ENCODE measurements around the gene ABI3BP.

ABI3BP gene

GRCh38 chr3:100865442-100865841, 127.8 kb downstream of the ABI3BP start:
- no peaks in the 10 kb centered on the region for H3K36me3 ChIP-seq
- peaks cover 0 to 50% (median 23%) of the 10 kb centered on the region in 4 donors for H3K4me1 ChIP-seq
- intact Hi-C loops (cut with DNase I; ENCODE audit: low total_unique reads) = no loop called here
- no peaks in the 10 kb centered on the region for H3K27me3 ChIP-seq
- DNase-seq = no peak
- H3K4me3 ChIP-seq = no peak overlapping the region
- H3K27ac ChIP-seq = peak overlapping the region; percentile 37 to 55
- TF ChIP-seq CTCF (IDR thresholded peaks at IDR 0.05) = no peak
- H3K9me3 ChIP-seq = no peaks in the 10 kb centered on the region

- Histone ChIP-seq H3K27me3 (no peaks in the 10 kb centered on the region), H3K36me3 (no peaks in the 10 kb centered on the region), H3K4me1 (peaks cover 0 to 44% (median 17%) of the 10 kb centered on the region in 4 donors), H3K27ac (peak overlapping the region; percentile 37 to 55), H3K4me3 (no peak overlapping the region), H3K9me3 (no peaks in the 10 kb centered on the region)
- no peak for DNase-seq
- no peak for TF ChIP-seq CTCF (IDR thresholded peaks at IDR 0.05)
- intact Hi-C loops (cut with DNase I; ENCODE audit: low total_unique reads) = no loop called here
Observed at GRCh38 chr3:100864471-100865250, 128.6 kb downstream of the ABI3BP start.

GRCh38 chr3:100857863-100858262, 135.4 kb downstream of the ABI3BP start:
- H3K27me3 ChIP-seq = no peaks in the 10 kb centered on the region
- intact Hi-C loops (cut with DNase I; ENCODE audit: low total_unique reads) = no loop called here
- no peaks in the 10 kb centered on the region for H3K36me3 ChIP-seq
- no peak for TF ChIP-seq CTCF (IDR thresholded peaks at IDR 0.05)
- no peaks in the 10 kb centered on the region for H3K9me3 ChIP-seq
- H3K27ac ChIP-seq = no peak overlapping the region
- H3K4me1 ChIP-seq = peaks cover 0 to 2% (median 0%) of the 10 kb centered on the region in 4 donors
- no peak for DNase-seq
- no peak overlapping the region for H3K4me3 ChIP-seq

DNA sequence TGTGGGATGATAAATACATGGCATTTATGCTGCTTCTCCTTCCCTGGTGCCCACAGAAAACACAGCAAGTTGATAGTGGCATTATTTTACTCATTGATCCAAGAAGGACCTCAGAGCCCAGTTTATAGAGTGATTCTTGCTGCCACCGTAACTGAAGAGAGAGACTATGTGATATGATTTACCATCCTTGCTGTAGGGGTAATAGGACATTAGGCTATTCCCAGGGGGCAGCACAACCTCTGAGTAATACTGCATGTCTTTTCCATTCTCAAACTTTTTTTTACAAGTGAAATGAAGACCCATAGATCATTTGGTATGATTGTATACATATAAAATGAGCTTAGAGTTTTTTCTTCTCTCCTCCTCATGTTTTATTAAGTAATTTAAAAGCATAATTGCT, 136.4 kb downstream of the ABI3BP start:
- intact Hi-C loops (cut with DNase I; ENCODE audit: low total_unique reads) = no loop called here
- H3K36me3 ChIP-seq = no peaks in the 10 kb centered on the region
- no peak for DNase-seq

DNA sequence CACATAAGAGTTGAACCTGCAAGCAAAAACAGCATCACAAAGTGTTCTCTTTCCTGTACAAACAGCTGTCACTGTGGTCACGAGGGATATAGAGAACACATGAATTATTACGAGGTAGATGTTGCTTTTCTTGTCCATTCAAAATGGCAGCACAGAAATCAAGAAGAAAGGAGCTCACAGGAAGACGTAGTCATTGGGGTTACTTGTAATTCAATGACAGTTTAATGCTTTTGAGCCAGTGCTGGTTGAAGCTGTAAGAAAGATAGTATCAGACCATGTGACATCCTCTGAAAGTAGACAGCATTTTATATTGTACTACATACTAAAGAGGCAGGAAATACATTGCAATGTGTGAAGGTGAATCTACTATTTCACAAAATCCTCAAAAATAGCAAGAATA, 140.4 kb downstream of the ABI3BP start:
- Histone ChIP-seq H3K9me3 (no peaks in the 10 kb centered on the region), H3K4me1 (peaks cover 0 to 31% (median 4%) of the 10 kb centered on the region in 4 donors), H3K27ac (no peak overlapping the region), H3K36me3 (no peaks in the 10 kb centered on the region), H3K4me3 (no peak overlapping the region), H3K27me3 (no peaks in the 10 kb centered on the region)
- DNase-seq = no peak
- no peak for TF ChIP-seq CTCF (IDR thresholded peaks at IDR 0.05)
- intact Hi-C loops (cut with DNase I; ENCODE audit: low total_unique reads) = no loop called here

More for the DNA sequence above, 136.4 kb downstream of the ABI3BP start:
- no peaks in the 10 kb centered on the region for H3K27me3 ChIP-seq
- TF ChIP-seq CTCF (IDR thresholded peaks at IDR 0.05) = no peak
- H3K4me3 ChIP-seq = no peak overlapping the region
- H3K9me3 ChIP-seq = no peaks in the 10 kb centered on the region
- peaks cover 0 to 7% (median under 1%) of the 10 kb centered on the region in 4 donors for H3K4me1 ChIP-seq
- no peak overlapping the region for H3K27ac ChIP-seq
